GM18873 (cell line): Measurements from ENCODE around the gene CCT3.
"Not testable (repeated sequence)": the region's sequence is repeated elsewhere in the genome, so short reads cannot be mapped to it uniquely, and the experiment has no call there.

ENCODE experiments used
- ATAC-seq: cut with Tn5 transposase; IDR thresholded peaks from one replicate; pipeline ENCODE4 v1.9.1; 2021; ENCODE audit warnings: mild to moderate bottlenecking, moderate library complexity, moderate number of reproducible peaks; ENCODE audit not compliant: unreplicated experiment, low FRiP score

Gene CCT3

DNA sequence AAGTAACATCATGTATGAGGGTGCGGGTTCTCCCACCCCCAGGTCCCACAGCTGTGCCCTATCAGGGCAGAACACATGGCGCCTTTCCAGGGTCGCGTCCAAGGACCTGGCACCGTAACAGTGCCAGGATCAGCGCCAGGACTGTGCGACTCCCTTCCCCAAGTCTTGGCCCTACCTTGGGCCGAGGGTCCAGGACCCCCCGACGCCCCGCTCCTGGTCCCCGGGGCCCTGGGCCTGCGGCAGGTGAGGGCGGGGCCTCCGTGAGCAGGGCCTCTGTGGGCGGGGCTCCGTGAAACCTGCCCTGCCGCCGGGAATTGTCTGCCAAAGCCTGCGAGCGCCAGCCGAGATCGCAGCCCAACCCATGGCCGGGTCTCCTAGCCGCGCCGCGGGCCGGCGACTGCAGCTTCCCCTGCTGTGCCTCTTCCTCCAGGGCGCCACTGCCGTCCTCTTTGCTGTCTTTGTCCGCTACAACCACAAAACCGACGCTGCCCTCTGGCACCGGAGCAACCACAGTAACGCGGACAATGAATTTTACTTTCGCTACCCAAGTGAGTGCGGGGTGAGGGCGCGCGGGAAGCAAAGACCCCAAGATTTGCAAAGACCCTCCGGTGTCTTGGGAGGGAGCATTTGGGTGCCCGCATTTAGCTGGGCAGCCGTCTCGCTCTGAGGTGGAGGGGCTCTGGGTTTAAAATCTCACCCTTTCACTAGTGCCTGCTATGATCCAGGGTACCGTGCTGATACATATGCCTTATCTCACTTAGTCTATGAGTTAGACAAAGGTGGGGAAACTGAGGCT, 31.0 kb upstream of the CCT3 start, which contains the start of gene RHBG:
TSS of gene RHBG (plus strand) at position 323 of the 796 bp plus-strand sequence. CDS start at position 362, 39 bp downstream.
- no peak for ATAC-seq

DNA sequence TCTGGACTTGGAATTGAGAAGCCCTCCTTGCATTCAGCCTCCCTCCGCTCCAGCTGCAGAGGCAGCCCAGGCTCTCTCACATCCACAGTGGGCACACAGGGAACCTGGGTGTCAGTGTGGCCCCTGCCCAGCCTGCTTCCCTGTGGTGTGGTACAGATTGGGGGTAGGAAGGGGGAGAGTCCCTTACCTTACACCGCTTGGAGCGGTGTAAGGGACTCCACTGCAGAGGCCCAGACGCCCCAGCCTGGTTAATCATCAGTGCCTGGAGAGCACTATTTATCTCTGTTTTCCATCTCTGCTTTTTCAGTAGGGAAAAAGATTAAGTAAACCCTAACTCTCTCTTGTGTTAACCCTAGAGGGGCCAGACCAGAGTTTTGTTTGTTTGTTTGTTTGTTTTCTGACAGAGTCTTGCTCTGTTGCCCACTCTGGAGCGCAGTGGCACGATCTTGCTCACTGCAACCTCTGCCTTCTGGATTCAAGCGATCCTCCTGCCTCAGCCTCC, 30.1 kb upstream of the CCT3 start:
- no peak for ATAC-seq

DNA sequence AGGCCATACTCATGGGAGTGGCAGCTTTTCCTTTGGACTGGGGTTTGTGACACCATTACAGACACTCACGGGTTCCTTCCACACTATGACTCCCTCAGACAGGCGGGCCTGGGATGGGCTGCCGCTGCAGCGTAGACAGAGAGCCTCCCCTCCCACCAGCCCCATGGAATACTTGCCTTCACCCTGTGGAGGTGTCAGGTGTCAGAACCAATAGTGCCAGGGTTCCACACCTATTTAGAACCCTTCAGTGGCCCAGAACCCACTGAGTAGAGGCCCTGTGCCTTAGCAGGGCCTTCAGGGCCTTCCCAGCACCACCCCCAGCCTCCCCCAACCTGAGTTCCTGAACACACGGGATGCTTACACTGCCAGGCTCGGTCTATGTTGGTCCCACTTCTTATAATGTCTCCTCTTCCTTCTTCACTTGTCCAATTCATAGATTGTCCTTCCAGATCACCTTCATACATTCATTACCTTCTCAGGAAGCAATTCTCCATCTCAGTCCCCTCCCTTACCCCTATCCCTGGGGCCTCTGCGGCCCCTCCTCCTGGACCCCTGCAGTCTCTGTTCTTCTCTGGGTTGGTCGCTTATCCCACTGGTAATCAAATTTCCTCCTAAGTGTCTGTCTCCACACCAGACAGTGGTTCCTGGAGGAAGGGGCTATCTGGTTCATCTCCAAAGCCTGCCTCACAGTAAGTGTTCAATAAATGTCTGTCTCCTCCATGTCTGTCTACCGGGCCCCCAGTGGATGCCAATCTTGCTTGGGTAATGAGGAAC, 29.5 kb upstream of the CCT3 start:
- ATAC-seq: no peak

DNA sequence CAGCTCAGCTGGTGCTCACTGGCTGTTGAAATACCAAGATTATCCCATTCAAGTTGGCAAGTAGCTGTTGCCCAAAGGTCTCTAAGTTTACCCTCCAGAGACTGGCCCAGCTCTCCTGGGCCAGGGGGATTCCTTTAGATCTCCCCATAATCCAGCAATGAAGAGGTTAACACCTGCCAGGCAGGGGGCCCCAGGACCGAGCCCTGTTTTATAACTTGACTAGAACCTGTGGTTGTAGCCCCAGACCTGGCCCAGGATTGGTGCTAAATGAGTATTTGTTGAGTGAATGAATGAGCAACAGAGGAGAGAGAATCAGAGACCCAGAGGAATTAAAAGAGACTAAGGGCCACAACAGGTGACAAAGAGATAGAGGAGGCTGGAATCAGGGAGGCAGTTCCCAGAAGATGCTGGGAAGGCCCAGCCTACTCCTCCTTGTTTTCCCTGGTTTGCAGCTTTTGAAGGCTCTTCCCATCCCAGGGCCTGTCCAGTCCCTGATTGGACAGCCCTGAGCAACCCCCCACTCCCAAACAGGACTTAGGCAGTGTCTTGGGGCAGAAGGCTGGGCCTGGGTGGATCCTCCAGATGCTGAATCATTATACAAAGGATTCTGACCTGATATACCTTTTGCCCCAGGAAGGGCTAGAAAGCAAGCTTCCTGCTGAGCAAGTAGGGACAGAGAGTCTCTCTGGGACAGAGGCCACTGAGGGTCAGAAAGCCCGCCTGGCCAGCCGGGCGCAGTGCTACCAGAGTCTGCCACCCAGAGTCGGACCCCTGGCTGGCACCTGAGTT, 28.5 kb upstream of the CCT3 start:
- ATAC-seq: no peak

DNA sequence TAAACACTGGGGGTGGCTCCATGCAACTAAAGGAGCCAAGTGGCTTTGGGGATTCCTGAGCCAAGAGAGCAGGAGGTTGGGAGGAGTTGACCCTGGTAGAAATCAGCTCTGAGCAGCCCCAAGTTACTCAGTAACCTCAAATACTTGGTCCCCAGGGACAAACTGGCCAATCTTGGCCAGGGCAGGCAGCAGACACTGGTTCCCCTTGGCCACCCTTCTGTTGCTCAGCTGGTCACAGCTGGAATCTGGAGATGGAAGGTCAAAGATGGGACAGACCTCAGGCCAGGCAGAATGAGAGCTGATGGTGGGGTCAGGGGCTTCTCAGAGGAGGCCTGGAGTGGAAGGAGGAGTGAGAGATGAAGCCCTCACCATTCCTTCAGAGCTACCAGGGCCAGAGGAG, 27.7 kb upstream of the CCT3 start:
- ATAC-seq: no peak

DNA sequence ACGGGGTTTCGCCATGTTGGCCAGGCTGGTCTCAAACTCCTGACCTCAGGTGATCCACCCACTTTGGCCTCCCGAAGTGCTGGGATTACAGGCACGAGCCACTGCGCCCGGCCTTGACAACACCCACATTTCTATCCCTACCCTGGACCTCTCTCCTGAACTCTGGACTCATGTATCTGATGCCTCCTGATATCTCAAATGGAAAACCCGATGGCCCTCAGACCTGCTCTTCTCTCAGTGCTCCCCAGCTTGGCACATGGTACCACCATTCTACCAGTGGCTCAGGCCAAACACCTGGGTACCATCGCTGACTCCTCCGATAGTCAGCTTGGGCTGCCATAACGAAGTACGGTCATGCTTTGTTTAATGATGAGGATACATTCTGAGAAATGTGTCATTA, 22.4 kb upstream of the CCT3 start:
- ATAC-seq: no peak

DNA sequence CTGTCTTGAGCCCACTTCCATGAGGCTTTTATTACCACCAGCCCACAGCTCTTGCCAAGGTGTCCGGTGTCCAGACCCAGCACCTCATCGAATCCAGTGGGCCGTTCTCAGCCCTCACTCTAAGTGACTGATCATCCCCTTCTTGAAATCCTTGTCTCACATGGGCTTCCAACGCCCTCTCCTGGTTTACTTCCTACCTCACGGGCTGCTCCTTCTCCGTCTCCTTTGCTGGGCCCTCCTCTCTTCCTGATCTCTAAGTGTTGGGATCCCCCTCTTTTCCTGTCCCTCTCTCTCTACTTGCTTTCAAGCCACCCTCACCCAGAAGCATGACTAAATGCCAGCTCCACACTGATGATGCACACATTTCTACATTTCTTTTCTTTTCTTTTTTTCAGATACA, 21.9 kb upstream of the CCT3 start:
- no peak for ATAC-seq

DNA sequence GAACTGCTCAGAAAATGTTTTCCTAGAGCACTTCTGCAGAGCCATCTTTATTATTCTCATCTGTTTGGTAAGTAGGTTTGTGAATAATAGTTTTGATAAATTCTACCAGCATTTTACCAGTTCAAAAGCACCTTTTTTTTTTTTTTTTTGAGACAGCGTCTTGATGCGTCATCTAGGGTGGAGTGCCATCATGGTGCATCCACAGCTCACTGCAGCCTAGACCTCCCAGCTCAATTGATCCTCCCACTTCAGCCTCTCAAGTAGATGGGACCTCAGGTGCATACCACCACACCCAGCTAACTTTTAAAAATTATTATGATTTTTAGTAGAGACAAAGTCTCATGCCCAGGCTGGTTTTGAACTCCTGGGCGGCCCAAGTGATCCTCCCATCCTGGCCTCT, 21.2 kb upstream of the CCT3 start:
- ATAC-seq: no peak

DNA sequence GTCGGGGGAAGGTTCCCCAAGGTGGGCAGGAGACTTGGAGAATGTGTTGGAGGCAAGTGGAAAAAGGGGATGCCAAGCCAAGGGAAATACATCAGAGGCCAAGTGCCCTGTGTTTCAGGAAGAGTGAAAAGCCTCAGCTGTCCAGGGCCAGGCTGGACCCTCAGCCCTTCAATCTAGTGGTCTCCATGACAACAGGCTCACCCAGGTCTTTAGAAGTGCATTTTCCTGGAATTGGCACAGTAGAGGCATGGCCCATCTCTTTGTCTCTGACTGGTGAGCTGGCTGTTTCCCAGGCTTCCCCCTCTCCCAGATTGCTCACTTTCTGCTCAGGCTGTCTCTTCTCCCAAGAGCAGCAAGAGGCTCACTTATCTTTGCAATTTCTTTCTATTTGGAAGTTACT, 20.5 kb upstream of the CCT3 start:
- no peak for ATAC-seq

DNA sequence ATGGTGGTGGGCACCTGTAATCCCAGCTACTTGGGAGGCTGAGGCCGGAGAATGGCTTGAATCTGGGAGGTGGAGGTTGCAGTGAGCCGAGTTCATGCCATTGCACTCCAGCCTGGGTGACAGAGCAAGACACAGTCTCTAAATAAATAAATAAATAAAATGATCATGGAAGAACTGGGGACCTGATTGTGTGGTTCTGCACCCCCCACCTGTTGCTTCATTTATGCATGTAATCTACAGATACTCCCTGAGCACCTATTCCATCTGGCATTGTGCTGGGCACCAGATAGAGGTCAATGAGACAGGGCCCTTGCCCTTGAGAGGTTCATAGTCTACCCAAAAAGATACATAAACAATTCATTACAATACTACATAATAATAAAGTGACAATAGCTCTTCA, 19.9 kb upstream of the CCT3 start:
- no peak for ATAC-seq

DNA sequence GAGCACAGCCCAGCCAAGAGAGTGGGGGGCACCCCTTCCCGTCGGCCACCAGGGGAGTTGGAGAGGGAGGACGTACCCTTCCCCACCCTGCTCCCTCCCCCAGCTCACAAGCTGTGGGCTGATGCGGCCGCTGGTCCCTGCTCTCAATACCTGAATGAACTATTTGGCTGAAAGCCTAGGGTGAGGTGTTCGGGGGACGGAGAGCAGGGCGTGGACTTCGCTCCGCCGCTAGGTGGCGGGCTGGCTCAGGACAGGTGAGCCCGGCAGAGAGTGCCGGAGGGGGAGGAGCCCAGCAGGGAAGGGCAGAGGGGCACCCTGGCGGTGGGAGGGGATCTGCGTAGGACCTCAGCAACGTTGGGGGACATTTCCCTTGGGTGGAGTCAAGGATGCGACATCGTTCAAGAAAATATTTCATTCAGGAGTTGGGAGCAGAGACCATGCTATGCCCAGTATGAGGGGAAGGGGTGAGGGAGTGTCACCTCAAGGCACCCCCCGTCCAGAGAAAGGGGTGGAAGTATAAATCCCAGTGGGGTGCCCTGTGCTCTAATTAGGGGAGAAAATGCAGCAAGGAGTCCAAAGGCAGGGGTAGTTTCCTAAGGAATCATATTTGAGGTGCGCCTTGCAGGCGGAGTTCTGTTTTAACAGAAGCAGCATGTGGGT, 18.9 kb upstream of the CCT3 start:
- no peak for ATAC-seq

DNA sequence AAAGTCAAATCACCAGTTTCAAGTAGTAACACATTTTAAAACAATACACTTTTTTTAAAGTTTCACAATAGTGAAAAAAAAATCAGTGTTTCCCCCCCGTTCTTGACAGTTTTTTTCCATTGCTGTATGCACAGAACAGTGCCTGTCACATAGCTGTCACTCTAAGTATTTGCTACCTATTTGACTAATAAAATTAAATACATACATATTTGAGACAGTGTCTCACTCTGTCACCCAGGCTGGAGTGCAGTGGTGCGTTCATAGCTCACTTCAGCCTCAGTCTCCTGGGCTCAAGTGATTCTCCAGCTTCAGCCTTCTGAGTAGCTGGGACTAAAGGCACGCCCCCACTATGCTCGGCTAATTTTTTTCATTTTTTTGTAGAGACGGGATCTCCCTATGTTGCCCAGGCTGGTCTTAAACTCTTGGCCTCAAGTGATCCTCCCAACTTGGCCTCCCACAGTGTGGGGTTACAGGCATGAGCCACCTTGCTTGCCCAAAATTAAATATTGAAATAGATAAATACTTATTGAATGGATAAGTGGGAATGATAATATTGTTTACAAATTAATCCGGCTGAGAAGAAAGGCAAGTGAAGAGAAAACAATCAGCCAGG, 18.3 kb upstream of the CCT3 start:
- ATAC-seq: no peak

DNA sequence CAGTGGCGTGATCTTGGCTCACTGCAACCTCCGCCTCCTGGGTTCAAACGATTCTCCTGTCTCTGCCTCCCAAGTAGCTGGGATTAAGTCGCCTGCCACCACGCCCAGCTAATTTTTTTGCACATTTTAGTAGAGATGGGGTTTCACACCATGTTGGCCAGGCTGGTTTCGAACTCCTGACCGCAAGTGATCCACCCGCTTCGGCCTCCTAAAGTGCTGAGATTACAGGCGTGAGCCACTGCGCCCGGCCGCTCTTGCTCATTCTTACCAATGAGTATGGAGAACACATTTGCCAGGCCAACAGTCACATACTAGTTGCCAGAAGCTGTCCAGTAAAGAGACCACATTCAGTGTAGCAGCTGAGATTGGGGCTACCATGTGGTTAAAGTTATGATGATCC, 14.4 kb upstream of the CCT3 start:
- not testable (repeated sequence) for ATAC-seq

DNA sequence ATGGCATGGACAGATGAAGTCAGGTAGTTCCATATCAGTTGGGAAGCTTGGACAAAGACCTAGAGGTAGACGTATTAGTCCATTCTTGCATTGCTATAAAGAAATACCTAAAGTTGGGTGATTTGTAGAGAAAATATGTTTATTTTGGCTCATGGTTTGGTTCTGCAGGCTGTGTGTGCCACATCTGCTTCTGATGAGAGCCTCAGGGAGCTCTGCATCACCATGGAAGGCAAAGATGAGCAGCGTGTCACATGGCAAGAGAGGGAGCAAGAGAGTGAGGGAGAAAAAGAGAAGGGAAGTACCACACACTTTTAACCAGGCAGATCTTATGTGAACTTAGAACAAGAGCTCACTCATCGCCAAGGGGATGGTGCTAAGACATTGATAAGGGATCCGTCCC, 9.2 kb upstream of the CCT3 start:
- ATAC-seq: no peak

DNA sequence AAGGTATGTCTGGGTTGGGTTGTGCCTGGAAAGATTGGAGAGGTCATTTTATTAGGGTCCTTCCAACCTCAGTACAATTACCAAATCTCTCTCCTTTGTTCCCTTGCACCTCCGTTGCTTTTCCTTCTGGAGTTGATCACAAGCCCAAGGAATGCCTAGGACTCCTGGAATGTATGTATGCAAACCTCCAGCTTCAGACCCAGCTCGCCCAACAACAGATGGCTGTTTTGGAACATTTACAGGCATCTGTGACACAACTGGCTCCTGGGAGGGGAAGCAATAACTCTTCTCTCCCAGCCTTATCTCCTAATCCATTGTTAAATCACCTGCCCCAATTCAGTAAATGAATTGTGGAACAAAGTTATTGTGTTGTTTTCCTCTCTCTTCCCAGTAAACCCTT, 8.5 kb upstream of the CCT3 start:
- ATAC-seq: no peak

DNA sequence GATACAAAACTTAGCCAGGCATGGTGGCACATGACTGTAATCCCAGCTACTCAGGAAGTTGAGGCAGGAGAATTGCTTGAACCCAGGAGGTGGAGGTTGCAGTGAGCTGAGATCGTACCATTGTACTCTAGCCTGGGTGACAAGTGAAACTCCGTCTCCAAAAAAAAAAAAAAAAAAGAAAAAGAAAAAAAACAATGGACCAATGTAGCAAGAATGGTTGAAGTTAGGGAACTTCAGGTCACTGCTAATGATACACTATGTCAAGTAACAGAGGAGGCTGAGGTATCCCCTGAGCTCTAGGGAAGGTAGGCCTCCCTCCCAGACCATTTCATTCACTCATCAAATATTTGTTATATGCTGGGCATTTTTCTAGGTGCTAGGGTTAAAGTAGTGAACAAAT, 7.9 kb upstream of the CCT3 start:
- not testable (repeated sequence) for ATAC-seq

DNA sequence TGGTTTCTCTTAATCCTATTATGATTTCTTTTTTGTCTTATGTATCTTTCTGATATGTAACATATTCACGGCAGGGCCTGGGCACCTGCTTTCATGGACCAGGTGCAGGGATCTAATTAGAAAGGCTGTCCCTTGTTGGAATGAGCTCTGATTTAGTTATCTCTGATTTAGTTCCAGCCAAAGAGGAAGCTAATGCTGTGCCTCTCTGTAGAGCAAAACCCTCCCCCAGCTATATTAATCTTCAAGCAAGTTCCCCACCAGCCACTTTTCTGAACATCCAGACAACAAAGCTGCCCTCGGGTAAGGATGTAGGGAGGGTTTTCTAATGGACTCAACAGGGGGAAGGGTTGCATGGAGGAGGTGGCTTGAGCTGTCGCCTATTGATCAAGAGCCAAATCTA, 6.3 kb upstream of the CCT3 start:
- ATAC-seq: no peak

DNA sequence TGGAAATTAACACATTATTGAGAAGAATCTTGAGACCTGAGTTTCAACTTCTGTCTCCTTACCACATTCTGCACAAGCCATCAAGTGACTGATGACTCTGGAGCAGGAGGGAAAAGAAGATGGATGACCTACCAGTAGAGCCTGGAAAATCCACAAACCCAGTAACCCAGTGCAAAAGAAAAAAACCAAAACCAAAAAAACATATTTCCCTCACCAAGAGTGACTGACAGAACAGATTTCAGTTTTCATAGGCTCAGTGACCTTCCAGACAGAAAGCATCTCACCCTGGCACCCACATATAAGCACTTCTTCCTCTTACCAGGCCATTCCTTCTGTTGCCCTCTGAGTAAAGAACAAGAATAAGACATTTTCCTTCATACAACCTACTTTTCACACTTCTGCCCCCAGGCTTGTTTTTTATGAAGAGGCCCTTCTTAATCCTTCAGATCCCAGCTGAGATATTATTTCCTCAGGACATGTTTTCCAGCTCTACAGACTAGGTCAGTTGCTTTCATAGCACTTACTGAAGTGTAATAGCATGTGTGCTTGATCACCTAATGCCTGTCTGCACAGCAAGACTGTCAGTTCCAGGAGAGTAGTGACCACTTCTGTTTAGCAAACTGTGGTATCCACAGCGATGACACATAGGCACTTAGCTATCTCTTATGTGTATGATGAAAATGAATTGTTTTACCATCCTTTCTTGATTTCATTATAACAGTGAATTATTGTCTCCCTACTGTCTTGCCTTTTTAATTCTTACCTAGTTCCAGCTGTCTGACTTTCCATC, 4.3 kb upstream of the CCT3 start:
- ATAC-seq: no peak

DNA sequence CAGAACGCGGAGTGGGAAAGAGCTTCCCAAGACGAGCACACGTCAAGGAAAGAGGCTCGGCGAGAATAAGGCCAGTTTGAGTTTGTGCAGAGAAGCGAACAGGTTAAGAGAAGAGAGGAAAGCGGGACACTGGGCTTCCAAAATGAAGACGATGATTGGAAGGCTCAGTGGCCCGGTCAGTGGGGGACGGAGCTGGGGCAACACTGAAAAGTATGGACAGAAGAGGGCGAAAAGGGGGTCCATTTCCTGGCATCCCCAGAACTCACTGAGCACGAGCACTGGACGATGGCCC, 258 bp downstream of the CCT3 start:
- ATAC-seq: no peak
